Liver (tissue), 9 donors: ENCODE data around the gene SEL1L2. TPM values are rescaled to one million over a fixed set of nuclear protein-coding genes. Genes with fewer than 3 reads are reported as not detected.

ENCODE experiments used
- DNase-seq: peaks from one replicate; pipeline ENCODE4 v3.0.0-alpha.2; 2017; ENCODE audit warnings: low spot score
- H3K27ac ChIP-seq, 2 donors: one replicate each; pipeline ENCODE4 v1.7.0; 2013; ENCODE audit warnings: inconsistent platforms in 2 of 2, low read length in 2 of 2, control low read depth in 1 of 2, low read depth in 1 of 2, mild to moderate bottlenecking in 1 of 2
- H3K27me3 ChIP-seq, 4 donors: one replicate each; pipeline versions ENCODE4 v1.6.1 to v1.7.0; 2013; ENCODE audit warnings: low read length in 3 of 4, inconsistent platforms in 1 of 4, mild to moderate bottlenecking in 1 of 4, moderate library complexity in 1 of 4; ENCODE audit not compliant: control insufficient read depth in 4 of 4, insufficient read depth in 4 of 4
- H3K36me3 ChIP-seq, 4 donors: one replicate each; pipeline versions ENCODE4 v1.6.1 to v1.7.0; 2013; ENCODE audit warnings: low read length in 3 of 4, mild to moderate bottlenecking in 3 of 4, low read depth in 1 of 4, moderate library complexity in 1 of 4; ENCODE audit not compliant: control insufficient read depth in 4 of 4, insufficient read depth in 3 of 4
- H3K4me1 ChIP-seq, 4 donors: one replicate each; pipeline versions ENCODE4 v1.6.1 to v1.7.0; 2013; ENCODE audit warnings: low read length in 3 of 4, mild to moderate bottlenecking in 3 of 4, moderate library complexity in 1 of 4; ENCODE audit not compliant: control insufficient read depth in 4 of 4, insufficient read depth in 4 of 4
- H3K4me3 ChIP-seq, 3 donors: one replicate each; pipeline versions ENCODE4 v1.6.1 to v1.7.0; 2013; ENCODE audit warnings: low read length in 3 of 3, control low read depth in 1 of 3, low read depth in 1 of 3, mild to moderate bottlenecking in 1 of 3
- H3K9ac ChIP-seq, 2 donors: one replicate each; pipeline ENCODE4 v1.7.0; 2013; ENCODE audit warnings: low read length in 2 of 2, mild to moderate bottlenecking in 2 of 2, moderate library complexity in 2 of 2, control low read depth in 1 of 2, low read depth in 1 of 2
- H3K9me3 ChIP-seq, 4 donors: one replicate each; pipeline versions ENCODE4 v1.6.1 to v1.7.0; 2013; ENCODE audit warnings: low read length in 3 of 4; ENCODE audit not compliant: control insufficient read depth in 4 of 4
- EGR1 ChIP-seq, 2 donors: IDR thresholded peaks; 2 replicates each; pipeline ENCODE4 v1.6.1; 2016 to 2018; ENCODE audit warnings: antibody characterized with exemption in 2 of 2, low read depth in 2 of 2
- FOXA1 ChIP-seq: IDR thresholded peaks from 2 replicates; pipeline ENCODE4 v1.6.1; 2016; ENCODE audit warnings: antibody characterized with exemption
- FOXA2 ChIP-seq: IDR thresholded peaks from 2 replicates; pipeline ENCODE4 v1.6.1; 2016; ENCODE audit warnings: antibody characterized with exemption
- GABPA ChIP-seq, 2 donors: IDR thresholded peaks in 1 of 2; conservative IDR thresholded peaks in 1 of 2; 2 replicates each; pipeline ENCODE4 v1.6.1; 2016; ENCODE audit warnings: antibody characterized with exemption in 2 of 2, mild to moderate bottlenecking in 1 of 2, moderate library complexity in 1 of 2
- HNF4A ChIP-seq, 2 donors: conservative IDR thresholded peaks; 2 replicates each; pipeline ENCODE4 v1.6.1; 2016; ENCODE audit warnings: antibody characterized with exemption in 2 of 2, mild to moderate bottlenecking in 2 of 2
- HNF4G ChIP-seq: IDR thresholded peaks from 2 replicates; pipeline ENCODE4 v1.6.1; 2016; ENCODE audit warnings: antibody characterized with exemption
- JUND ChIP-seq, 2 donors: IDR thresholded peaks; 2 replicates each; pipeline ENCODE4 v1.6.1; 2016; ENCODE audit warnings: antibody characterized with exemption in 2 of 2
- RAD21 ChIP-seq, 2 donors: IDR thresholded peaks; 2 replicates each; pipeline ENCODE4 v1.6.1; 2016; ENCODE audit warnings: antibody characterized with exemption in 2 of 2, mild to moderate bottlenecking in 2 of 2
- RXRA ChIP-seq, 2 donors: IDR thresholded peaks; 2 replicates each; pipeline ENCODE4 v1.6.1; 2017 to 2018; ENCODE audit warnings: antibody characterized with exemption in 2 of 2, mild to moderate bottlenecking in 1 of 2
- TAF1 ChIP-seq: conservative IDR thresholded peaks from 2 replicates; pipeline ENCODE4 v1.6.1; 2016; ENCODE audit warnings: antibody characterized with exemption, mild to moderate bottlenecking
- YY1 ChIP-seq: IDR thresholded peaks from 2 replicates; pipeline ENCODE4 v1.6.1; 2016; ENCODE audit warnings: antibody characterized with exemption, mild to moderate bottlenecking
- WGBS: extraction: QIAGEN DNeasy Blood & Tissue Kit; methylation state at CpG from one replicate; pipeline ENCODE4 v1.1.7; 2013; 5-methylcytosine and 5-hydroxymethylcytosine counted together
- polyA plus RNA-seq, 2 donors: library from polyadenylated mRNA; stranded (reverse) in 1 of 2; unstranded in 1 of 2; fragments of 200-250 nt in 1 of 2; fragments of >200 nt in 1 of 2; fragmentation: Nextera tagmentation in 1 of 2; extraction: Ambion mirVana in 1 of 2; gene quantifications; one replicate each; pipeline versions ENCODE4 v1.2.1 to v1.2.3, GENCODE V29; 2013 to 2015
- total RNA-seq, 2 donors: library from RNA; depleted of rRNA; stranded (reverse); fragments of >200 nt; gene quantifications; one replicate each; pipeline ENCODE4 v1.2.3, GENCODE V29; 2014
- TF ChIP-seq, protein P1 (sequence below): fragments of 150-350 bp; IDR thresholded peaks from 2 replicates; pipeline ENCODE4 v1.5.1; 2017; ENCODE audit warnings: improper control_type of control experiment, low read depth, low read length; ENCODE audit not compliant: missing input control
- TF ChIP-seq, protein P2 (sequence below): IDR thresholded peaks from 2 replicates; pipeline ENCODE4 v1.6.1; 2016; ENCODE audit warnings: antibody characterized with exemption
- TF ChIP-seq, protein P3 (sequence below): IDR thresholded peaks from 2 replicates; pipeline ENCODE4 v1.6.1; 2016; ENCODE audit warnings: antibody characterized with exemption, mild to moderate bottlenecking
- TF ChIP-seq, protein P4 (sequence below): IDR thresholded peaks from 2 replicates; pipeline ENCODE4 v1.6.1; 2016; ENCODE audit warnings: antibody characterized with exemption
- donor health status: healthy.
- donor health status: healthy.
- donor health status: healthy.
- donor health status: healthy.
- donor health status: healthy.

The SEL1L2 gene
- total and polyA plus RNA-seq, 4 donors: not detected

DNA sequence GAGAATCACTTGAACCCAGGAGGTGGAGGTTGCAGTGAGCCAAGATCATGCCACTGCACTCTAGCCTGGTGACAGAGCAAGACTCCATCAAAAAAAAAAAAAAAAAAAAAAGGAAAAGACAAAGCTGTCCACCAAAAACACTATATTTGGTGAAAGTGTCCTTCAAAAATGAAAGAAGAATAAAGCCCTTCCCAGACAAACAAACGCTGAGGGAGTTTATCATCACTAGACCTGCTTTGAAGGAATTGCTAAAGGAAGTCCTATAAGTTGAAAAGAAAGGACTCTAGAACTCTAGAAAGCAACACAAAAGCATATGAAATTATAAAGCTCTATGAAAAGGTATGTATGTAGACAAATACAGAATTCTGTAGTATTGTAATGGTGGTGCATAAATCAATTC lies 98.8 kb downstream of the SEL1L2 start:
- Histone ChIP-seq H3K36me3 (no peaks in the 10 kb centered on the region), H3K4me3 (no peak overlapping the region), H3K9ac (no peak overlapping the region), H3K9me3 (peaks cover 0 to 17% (median 0%) of the 10 kb centered on the region in 4 donors), H3K27ac (no peak overlapping the region), H3K4me1 (no peaks in the 10 kb centered on the region), H3K27me3 (peaks cover 0 to 3% (median 0%) of the 10 kb centered on the region in 4 donors)
- WGBS: 93% methylated on average over 1 of the region's 1 CpG
- no peak for TF ChIP-seq FOXA1
- TF ChIP-seq, protein P1, sequence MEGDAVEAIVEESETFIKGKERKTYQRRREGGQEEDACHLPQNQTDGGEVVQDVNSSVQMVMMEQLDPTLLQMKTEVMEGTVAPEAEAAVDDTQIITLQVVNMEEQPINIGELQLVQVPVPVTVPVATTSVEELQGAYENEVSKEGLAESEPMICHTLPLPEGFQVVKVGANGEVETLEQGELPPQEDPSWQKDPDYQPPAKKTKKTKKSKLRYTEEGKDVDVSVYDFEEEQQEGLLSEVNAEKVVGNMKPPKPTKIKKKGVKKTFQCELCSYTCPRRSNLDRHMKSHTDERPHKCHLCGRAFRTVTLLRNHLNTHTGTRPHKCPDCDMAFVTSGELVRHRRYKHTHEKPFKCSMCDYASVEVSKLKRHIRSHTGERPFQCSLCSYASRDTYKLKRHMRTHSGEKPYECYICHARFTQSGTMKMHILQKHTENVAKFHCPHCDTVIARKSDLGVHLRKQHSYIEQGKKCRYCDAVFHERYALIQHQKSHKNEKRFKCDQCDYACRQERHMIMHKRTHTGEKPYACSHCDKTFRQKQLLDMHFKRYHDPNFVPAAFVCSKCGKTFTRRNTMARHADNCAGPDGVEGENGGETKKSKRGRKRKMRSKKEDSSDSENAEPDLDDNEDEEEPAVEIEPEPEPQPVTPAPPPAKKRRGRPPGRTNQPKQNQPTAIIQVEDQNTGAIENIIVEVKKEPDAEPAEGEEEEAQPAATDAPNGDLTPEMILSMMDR: no peak
- no peak for TF ChIP-seq FOXA2
- TF ChIP-seq GABPA (IDR thresholded peaks at IDR 0.05 in 1 of 2, conservative IDR thresholded peaks at IDR 0.05 in 1 of 2): no peak
- TF ChIP-seq TAF1: no peak
- TF ChIP-seq HNF4G: no peak
- TF ChIP-seq YY1: no peak
- no peak for TF ChIP-seq JUND (IDR thresholded peaks at IDR 0.05)
- TF ChIP-seq RAD21 (IDR thresholded peaks at IDR 0.05): no peak
- TF ChIP-seq, protein P2, sequence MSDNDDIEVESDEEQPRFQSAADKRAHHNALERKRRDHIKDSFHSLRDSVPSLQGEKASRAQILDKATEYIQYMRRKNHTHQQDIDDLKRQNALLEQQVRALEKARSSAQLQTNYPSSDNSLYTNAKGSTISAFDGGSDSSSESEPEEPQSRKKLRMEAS: no peak
- no peak for TF ChIP-seq HNF4A (conservative IDR thresholded peaks at IDR 0.05)
- TF ChIP-seq, protein P3, sequence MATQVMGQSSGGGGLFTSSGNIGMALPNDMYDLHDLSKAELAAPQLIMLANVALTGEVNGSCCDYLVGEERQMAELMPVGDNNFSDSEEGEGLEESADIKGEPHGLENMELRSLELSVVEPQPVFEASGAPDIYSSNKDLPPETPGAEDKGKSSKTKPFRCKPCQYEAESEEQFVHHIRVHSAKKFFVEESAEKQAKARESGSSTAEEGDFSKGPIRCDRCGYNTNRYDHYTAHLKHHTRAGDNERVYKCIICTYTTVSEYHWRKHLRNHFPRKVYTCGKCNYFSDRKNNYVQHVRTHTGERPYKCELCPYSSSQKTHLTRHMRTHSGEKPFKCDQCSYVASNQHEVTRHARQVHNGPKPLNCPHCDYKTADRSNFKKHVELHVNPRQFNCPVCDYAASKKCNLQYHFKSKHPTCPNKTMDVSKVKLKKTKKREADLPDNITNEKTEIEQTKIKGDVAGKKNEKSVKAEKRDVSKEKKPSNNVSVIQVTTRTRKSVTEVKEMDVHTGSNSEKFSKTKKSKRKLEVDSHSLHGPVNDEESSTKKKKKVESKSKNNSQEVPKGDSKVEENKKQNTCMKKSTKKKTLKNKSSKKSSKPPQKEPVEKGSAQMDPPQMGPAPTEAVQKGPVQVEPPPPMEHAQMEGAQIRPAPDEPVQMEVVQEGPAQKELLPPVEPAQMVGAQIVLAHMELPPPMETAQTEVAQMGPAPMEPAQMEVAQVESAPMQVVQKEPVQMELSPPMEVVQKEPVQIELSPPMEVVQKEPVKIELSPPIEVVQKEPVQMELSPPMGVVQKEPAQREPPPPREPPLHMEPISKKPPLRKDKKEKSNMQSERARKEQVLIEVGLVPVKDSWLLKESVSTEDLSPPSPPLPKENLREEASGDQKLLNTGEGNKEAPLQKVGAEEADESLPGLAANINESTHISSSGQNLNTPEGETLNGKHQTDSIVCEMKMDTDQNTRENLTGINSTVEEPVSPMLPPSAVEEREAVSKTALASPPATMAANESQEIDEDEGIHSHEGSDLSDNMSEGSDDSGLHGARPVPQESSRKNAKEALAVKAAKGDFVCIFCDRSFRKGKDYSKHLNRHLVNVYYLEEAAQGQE: no peak
- no peak for TF ChIP-seq RXRA (IDR thresholded peaks at IDR 0.05)
- TF ChIP-seq EGR1 (IDR thresholded peaks at IDR 0.05; ENCODE audit: low read depth in 2 of 2): no peak
- DNase-seq: no peak

DNA sequence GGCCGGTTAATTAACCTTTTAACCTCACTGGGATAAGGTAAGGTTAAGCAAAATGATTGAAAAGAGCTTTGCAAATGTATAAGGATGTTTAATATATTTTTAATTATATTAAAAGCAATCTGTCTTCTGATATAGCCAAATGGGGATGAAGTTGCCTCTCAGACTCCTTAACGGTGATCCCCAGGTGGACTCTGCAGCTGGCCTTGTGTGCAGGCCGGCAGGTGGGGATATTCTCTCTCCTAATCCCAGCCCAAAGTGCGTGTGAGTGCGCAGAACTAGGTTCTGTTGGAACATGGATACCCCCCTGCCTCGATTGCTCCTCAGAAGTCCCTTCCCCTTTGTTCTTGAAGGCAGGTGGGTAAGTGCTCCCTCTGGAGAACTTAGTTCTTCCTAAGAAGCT lies 105.6 kb downstream of the SEL1L2 start:
- Histone ChIP-seq H3K9ac (no peak overlapping the region), H3K36me3 (no peaks in the 10 kb centered on the region), H3K4me1 (no peaks in the 10 kb centered on the region), H3K27me3 (peaks cover 0 to 4% (median 0%) of the 10 kb centered on the region in 4 donors), H3K27ac (no peak overlapping the region), H3K9me3 (peaks cover 0 to under 1% (median 0%) of the 10 kb centered on the region in 4 donors), H3K4me3 (no peak overlapping the region)
- no peak for DNase-seq
- TF ChIP-seq HNF4A (conservative IDR thresholded peaks at IDR 0.05): no peak
- TF ChIP-seq, protein P4, sequence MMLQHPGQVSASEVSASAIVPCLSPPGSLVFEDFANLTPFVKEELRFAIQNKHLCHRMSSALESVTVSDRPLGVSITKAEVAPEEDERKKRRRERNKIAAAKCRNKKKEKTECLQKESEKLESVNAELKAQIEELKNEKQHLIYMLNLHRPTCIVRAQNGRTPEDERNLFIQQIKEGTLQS: no peak
- no peak for TF ChIP-seq FOXA1
- no peak for TF ChIP-seq JUND (IDR thresholded peaks at IDR 0.05)
- TF ChIP-seq, protein P1: no peak
- no peak for TF ChIP-seq GABPA (IDR thresholded peaks at IDR 0.05 in 1 of 2, conservative IDR thresholded peaks at IDR 0.05 in 1 of 2)
- TF ChIP-seq FOXA2: no peak
- TF ChIP-seq RXRA (IDR thresholded peaks at IDR 0.05): no peak
- 83% methylated on average over 6 of the region's 6 CpGs for WGBS
